BLaER1 treated with 17β-estradiol and CSF1 and Interleukin-3, amounts not matched to agents 10 nM and 100 nM (cell line): ENCODE results near the gene GPRC5D.

Experiments
- H3K27ac ChIP-seq, 11 experiments: shearing (Covaris generic); formaldehyde crosslinking; 2 replicates each; pipeline ENCODE4 v1.8.1; 2022
- H3K27me3 ChIP-seq, 11 experiments: shearing (Covaris generic); formaldehyde crosslinking; 2 replicates each; pipeline ENCODE4 v1.8.1; 2022
- H3K36me3 ChIP-seq, 11 experiments: shearing (Covaris generic); formaldehyde crosslinking; 2 replicates each; pipeline ENCODE4 v1.8.1; 2022
- H3K4me1 ChIP-seq, 10 experiments: shearing (Covaris generic); formaldehyde crosslinking; 2 replicates each; pipeline ENCODE4 v1.8.1; 2022
- H3K4me2 ChIP-seq, 11 experiments: shearing (Covaris generic); formaldehyde crosslinking; 2 replicates each; pipeline ENCODE4 v1.8.1; 2022
- H3K4me3 ChIP-seq, 10 experiments: shearing (Covaris generic); formaldehyde crosslinking; 2 replicates each; pipeline ENCODE4 v1.8.1; 2022
- H3K9ac ChIP-seq, 11 experiments: shearing (Covaris generic); formaldehyde crosslinking; 2 replicates each; pipeline ENCODE4 v1.8.1; 2022
- H3K9me3 ChIP-seq, 11 experiments: shearing (Covaris generic); formaldehyde crosslinking; replicated peaks in 1 of 11; 2 replicates each; pipeline ENCODE4 v1.8.1; 2022
- H4K20me1 ChIP-seq, 11 experiments: shearing (Covaris generic); formaldehyde crosslinking; 2 replicates each; pipeline ENCODE4 v1.8.1; 2022
- Cebpa-rat ChIP-seq, 11 experiments: shearing (Covaris generic); IDR thresholded peaks; 2 replicates each; pipeline ENCODE4 v1.8.1; 2022

GPRC5D gene

DNA sequence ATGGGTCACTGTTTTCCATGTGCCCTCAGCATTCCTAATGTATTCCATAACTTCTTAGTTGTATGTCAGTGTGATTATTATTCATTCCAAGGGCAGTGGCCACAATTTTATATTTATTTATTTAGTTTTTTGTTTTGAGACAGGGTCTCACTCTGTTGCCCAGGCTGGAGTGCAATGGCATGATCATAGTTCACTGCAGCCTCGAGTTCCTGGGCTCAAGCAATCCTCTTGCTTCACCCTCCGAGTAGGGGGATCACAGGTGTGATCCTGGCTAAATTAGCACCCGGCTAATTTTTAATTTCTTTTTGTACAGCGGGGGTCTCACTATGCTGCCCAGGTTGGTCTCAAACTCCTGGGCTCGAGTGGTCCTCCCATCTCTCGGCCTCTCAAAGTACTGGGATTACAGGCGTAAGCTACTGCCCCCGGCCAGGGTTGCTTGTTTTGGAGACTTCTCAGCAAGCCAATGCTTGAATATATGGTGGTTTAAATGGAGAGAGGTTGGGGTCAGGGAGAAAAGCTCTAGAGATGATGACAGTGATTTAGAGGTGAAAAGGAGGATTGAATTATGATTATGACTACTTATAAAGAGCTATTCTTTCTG, 53.0 kb downstream of the GPRC5D start:
- no peaks in the 10 kb centered on the region for H4K20me1 ChIP-seq
- no peaks in the 10 kb centered on the region for H3K9me3 ChIP-seq
- peaks cover 9 to 34% (median 14%) of the 10 kb centered on the region in 10 experiments for H3K4me1 ChIP-seq
- no peak overlapping the region for H3K9ac ChIP-seq
- no peak overlapping the region for H3K4me3 ChIP-seq
- H3K27ac ChIP-seq, result no peak overlapping the region
- no peak for TF ChIP-seq Cebpa-rat (IDR thresholded peaks at IDR 0.05)
- peak overlapping the region in 1 of 11 experiments; percentile 50; a peak in 2 of 22 replicates for H3K4me2 ChIP-seq
- no peaks in the 10 kb centered on the region for H3K27me3 ChIP-seq
- H3K36me3 ChIP-seq, result no peaks in the 10 kb centered on the region

DNA sequence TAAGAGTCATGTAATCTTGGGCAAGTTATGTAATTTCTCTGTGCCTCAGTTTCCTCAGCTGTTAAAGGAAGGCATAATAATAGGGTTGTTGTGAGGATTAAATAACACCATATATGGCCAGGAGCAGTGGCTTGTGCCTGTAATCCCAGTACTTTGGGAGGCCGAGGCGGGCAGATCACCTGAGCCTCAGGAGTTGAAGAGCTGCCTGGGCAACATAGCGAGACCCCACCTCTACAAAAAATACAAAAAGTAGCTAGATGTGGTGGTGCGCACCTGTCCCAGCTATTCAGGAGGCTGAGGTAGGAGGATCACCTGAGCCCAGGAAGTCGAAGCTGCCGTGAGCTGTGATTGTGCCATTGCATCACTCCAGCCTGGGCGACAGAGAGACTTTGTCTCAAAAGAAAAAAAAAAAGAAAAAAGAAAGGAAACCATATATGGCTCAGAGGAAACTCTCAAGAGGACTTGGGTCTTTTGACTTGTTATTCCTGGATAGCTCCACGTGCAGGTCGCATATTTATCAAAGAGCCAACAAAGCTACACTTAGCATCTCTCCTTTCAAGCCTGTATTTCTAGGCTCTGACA, 53.7 kb downstream of the GPRC5D start:
- Histone ChIP-seq H3K4me1 (peaks cover 1 to 26% (median 6%) of the 10 kb centered on the region in 10 experiments; a peak in 19 of 20 replicates), H3K4me3 (no peak overlapping the region), H3K9ac (no peak overlapping the region), H3K36me3 (no peaks in the 10 kb centered on the region), H3K4me2 (no peak overlapping the region), H3K27me3 (peaks cover under 1 to 7% (median 4%) of the 10 kb centered on the region in 11 experiments; a peak in 21 of 22 replicates), H4K20me1 (no peaks in the 10 kb centered on the region), H3K9me3 (no peaks in the 10 kb centered on the region), H3K27ac (no peak overlapping the region)
- no peak for TF ChIP-seq Cebpa-rat (IDR thresholded peaks at IDR 0.05)

DNA sequence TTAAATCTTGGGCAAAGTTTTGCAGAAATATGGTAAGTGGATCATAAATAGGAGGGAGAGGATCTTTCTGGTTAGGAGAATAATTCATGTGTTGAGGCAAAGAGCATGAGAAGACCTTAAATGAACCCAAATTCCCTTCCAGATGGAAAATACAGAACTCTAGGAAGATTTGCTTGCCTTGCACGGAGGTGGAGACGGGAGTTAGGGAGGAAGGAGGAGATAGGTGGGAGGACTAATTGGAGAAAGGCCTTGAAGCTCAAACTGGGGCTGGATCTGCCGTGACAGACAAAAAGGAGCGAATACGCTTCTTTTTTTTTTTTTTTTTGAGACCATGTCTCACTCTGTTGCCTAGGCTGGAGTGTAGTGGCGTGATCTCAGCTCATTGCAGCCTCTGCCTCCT, 54.7 kb downstream of the GPRC5D start:
- H3K36me3 ChIP-seq, result no peaks in the 10 kb centered on the region
- H3K4me3 ChIP-seq, result no peak overlapping the region
- H3K27ac ChIP-seq, result no peak overlapping the region
- 0 out of 22 replicates have a peak, but pooled peaks cover 0 to 3% (median 0%) of the 10 kb centered on the region in 11 experiments for H3K9me3 ChIP-seq
- H3K4me1 ChIP-seq, result peaks cover 0 to 23% (median 5%) of the 10 kb centered on the region in 10 experiments; a peak in 12 of 20 replicates
- H3K9ac ChIP-seq, result no peak overlapping the region
- H4K20me1 ChIP-seq, result no peaks in the 10 kb centered on the region; a peak in 1 of 22 replicates
- peaks cover 10 to 16% (median 13%) of the 10 kb centered on the region in 11 experiments for H3K27me3 ChIP-seq
- no peak for TF ChIP-seq Cebpa-rat (IDR thresholded peaks at IDR 0.05)
- no peak overlapping the region for H3K4me2 ChIP-seq

DNA sequence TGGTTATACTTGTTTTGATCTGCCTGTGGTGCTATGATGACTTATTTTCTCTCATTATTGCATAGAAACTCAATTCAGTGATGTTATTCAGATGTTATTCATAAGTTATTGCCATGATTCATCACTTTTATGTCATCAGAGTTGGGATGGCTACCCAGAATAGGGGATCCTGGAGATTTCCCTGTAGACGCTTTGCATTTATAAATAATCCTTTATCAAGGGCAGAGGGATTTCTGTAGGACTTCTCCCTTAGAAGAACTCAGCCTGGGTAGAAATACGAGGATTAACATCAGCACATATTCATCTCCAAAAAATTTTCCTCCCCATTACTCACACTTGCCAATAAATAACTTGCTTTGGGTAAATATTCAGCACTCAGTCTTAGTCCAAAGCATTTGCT, 55.7 kb downstream of the GPRC5D start:
- Histone ChIP-seq H3K4me2 (no peak overlapping the region), H3K27ac (no peak overlapping the region), H3K36me3 (no peaks in the 10 kb centered on the region), H3K4me3 (no peak overlapping the region), H3K9ac (no peak overlapping the region), H3K4me1 (peaks cover 1 to 28% (median 8%) of the 10 kb centered on the region in 10 experiments), H3K27me3 (peaks cover 20 to 27% (median 23%) of the 10 kb centered on the region in 11 experiments), H3K9me3 (0 out of 22 replicates have a peak, but pooled peaks cover 0 to 3% (median 0%) of the 10 kb centered on the region in 11 experiments), H4K20me1 (no peaks in the 10 kb centered on the region; a peak in 2 of 22 replicates)
- TF ChIP-seq Cebpa-rat (IDR thresholded peaks at IDR 0.05), result no peak

DNA sequence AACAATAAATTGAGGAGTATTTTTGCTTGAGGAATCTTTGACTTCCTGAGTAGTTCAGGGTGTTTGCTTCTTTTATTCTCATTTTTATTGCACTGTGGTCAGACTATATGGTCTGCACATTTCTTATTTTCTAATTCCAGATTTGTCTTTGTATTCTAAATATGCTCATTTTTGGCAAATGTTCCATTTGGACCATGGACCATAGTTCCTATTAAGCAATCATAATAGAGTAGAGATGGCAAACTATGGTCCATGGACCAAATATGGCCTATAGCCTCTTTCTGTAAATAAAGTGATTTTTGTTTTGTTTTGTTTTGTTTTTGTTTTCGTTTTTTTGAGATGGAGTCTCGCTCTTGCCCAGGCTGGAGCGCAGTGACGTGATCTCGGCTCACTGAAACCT, 58.5 kb downstream of the GPRC5D start:
- Histone ChIP-seq H3K36me3 (no peaks in the 10 kb centered on the region), H4K20me1 (peaks cover 0 to 5% (median 0%) of the 10 kb centered on the region in 11 experiments; a peak in 2 of 22 replicates), H3K9me3 (0 out of 22 replicates have a peak, but pooled peaks cover 0 to 3% (median 0%) of the 10 kb centered on the region in 11 experiments), H3K9ac (no peak overlapping the region), H3K4me1 (peaks cover 6 to 14% (median 11%) of the 10 kb centered on the region in 10 experiments; a peak in 18 of 20 replicates), H3K4me2 (no peak overlapping the region), H3K4me3 (no peak overlapping the region), H3K27ac (no peak overlapping the region), H3K27me3 (peaks cover 35 to 50% (median 41%) of the 10 kb centered on the region in 11 experiments)
- no peak for TF ChIP-seq Cebpa-rat (IDR thresholded peaks at IDR 0.05)

DNA sequence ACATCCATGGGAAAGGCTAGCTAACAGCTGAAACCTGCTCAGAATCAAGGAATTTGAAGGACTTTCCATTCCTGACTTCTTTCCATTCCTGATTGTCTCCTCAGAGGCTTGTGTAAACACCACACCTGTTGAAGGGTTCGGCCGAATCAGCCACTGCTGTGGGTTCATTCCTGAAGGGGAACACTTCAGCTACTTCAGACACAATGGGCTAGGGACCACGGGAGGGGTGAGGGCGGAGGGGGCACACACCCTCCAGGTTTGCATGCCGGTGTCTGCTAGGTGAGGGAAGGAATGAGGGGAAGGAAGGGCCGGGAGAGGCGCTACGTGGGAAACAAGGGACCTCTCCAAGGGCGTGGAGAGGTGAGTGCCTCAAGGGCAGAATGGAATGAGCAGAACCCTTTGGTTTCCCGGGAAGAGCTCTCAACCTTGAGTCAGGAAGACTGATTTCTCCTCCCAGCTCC, 59.3 kb downstream of the GPRC5D start:
- Histone ChIP-seq H3K27ac (no peak overlapping the region), H3K4me2 (no peak overlapping the region), H4K20me1 (peaks cover 0 to 5% (median 0%) of the 10 kb centered on the region in 11 experiments; a peak in 2 of 22 replicates), H3K27me3 (peaks cover 35 to 52% (median 41%) of the 10 kb centered on the region in 11 experiments), H3K4me1 (peaks cover 6 to 14% (median 11%) of the 10 kb centered on the region in 10 experiments; a peak in 18 of 20 replicates), H3K4me3 (no peak overlapping the region), H3K9me3 (0 out of 22 replicates have a peak, but pooled peaks cover 0 to 3% (median 0%) of the 10 kb centered on the region in 11 experiments), H3K36me3 (no peaks in the 10 kb centered on the region), H3K9ac (no peak overlapping the region)
- no peak for TF ChIP-seq Cebpa-rat (IDR thresholded peaks at IDR 0.05)

DNA sequence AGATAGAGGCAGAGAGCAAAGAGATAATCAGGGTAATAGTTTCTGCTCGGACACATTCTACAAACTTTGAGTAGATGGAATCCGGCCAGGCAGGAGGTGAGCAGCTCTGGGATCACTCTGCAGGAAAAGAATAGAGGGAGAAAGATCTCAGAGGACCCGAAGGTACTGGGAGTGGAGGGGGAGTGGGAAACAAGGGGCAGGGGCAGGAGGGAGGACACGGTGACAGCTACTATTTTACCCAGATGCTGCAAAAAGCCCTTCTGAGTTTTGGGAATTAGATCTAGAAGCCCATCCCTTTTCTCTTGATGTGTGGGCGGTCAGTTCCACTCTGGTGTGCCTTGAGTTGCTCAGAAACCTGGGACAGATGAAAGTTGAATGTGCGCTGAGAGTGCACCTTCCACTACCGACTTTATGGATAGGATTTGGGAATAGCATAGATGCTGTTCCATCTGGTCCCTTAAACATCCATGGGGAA, 60.1 kb downstream of the GPRC5D start:
- no peak overlapping the region for H3K9ac ChIP-seq
- H4K20me1 ChIP-seq, result peaks cover 0 to 5% (median 0%) of the 10 kb centered on the region in 11 experiments; a peak in 2 of 22 replicates
- no peak for TF ChIP-seq Cebpa-rat (IDR thresholded peaks at IDR 0.05)
- peaks cover 6 to 14% (median 11%) of the 10 kb centered on the region in 10 experiments; a peak in 18 of 20 replicates for H3K4me1 ChIP-seq
- H3K4me3 ChIP-seq, result peak overlapping the region in 6 of 10 experiments; percentile 52 to 69 (median 56); a peak in 7 of 20 replicates
- no peaks in the 10 kb centered on the region for H3K36me3 ChIP-seq
- peaks cover 35 to 52% (median 41%) of the 10 kb centered on the region in 11 experiments for H3K27me3 ChIP-seq
- 0 out of 22 replicates have a peak, but pooled peaks cover 0 to 3% (median 0%) of the 10 kb centered on the region in 11 experiments for H3K9me3 ChIP-seq
- H3K27ac ChIP-seq, result no peak overlapping the region
- H3K4me2 ChIP-seq, result peak overlapping the region; percentile 78 to 99 (median 93); a peak in 21 of 22 replicates

DNA sequence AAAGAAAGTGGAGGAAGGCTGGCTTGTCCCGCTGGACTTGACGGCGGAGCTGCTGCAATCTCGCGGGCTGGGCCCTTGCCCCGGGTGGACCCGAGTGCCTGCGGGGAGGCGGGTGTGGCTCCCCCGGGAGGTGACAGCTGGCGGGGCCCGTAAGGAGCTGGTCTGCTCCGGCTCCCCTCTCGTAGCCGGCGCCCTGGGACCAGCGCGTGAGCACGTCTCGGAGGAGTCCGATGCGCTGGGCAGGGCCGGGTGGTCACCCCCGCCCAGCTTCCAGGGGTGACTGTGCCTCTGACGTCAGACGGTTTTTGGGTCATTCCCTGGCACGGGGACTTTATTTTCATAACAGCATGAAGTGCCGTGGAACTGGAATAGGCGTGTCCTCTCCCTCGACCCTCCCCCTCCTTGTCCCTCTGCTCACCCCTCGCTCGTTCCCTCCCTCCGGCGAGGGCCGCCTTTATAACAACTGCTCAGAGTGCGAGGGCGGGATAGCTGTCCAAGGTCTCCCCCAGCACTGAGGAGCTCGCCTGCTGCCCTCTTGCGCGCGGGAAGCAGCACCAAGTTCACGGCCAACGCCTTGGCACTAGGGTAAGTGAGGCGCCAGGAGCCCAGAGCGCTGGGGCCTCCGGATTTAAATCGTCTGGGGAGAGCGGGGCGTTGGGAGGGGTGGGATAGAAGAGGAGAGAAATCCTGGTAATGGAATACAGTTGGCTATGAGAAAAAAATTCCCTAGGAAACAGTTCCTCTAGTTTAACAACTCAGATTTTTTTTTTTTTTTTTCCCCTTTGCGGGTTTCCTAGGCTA, 60.7 kb downstream of the GPRC5D start, which contains the start of gene GPRC5A:
GPRC5A (plus strand) TSS at position 483 of the 801 bp plus-strand sequence. CDS start 16,688 bp downstream, outside the sequence.
- peak within 1 kb of the TSS; percentile 47 to 69 (median 54) for H3K4me3 ChIP-seq
- no peak for TF ChIP-seq Cebpa-rat (IDR thresholded peaks at IDR 0.05)
- no peaks in the 10 kb centered on the region for H3K36me3 ChIP-seq
- peak within 1 kb of the TSS; percentile 78 to 99 (median 93) for H3K4me2 ChIP-seq
- H4K20me1 ChIP-seq, result peaks cover 0 to 5% (median 0%) of the 10 kb centered on the region in 11 experiments; a peak in 2 of 22 replicates
- H3K27ac ChIP-seq, result no peak within 1 kb of the TSS
- 0 out of 22 replicates have a peak, but pooled peaks cover 0 to 3% (median 0%) of the 10 kb centered on the region in 11 experiments for H3K9me3 ChIP-seq
- H3K27me3 ChIP-seq, result peaks cover 35 to 52% (median 41%) of the 10 kb centered on the region in 11 experiments
- peaks cover 6 to 14% (median 11%) of the 10 kb centered on the region in 10 experiments; a peak in 18 of 20 replicates for H3K4me1 ChIP-seq
- H3K9ac ChIP-seq, result peak within 1 kb of the TSS in 9 of 11 experiments; percentile 6 to 48 (median 38); a peak in 12 of 22 replicates
